Lower leg skin (tissue), 3 donors: ENCODE results near the gene OR13C4.

Source experiments
- CTCF ChIP-seq, 3 donors: fragments of 450-650 bp; IDR thresholded peaks; one replicate each; pipeline ENCODE4 v1.5.1; 2016; ENCODE audit warnings: antibody characterized with exemption in 3 of 3, mild to moderate bottlenecking in 3 of 3, moderate library complexity in 2 of 3
- POLR2A ChIP-seq, 2 donors: fragments of 450-650 bp; IDR thresholded peaks; one replicate each; pipeline ENCODE4 v1.6.1; 2016 to 2017; ENCODE audit warnings: antibody characterized with exemption in 2 of 2, mild to moderate bottlenecking in 1 of 2, moderate library complexity in 1 of 2

GRCh38 chr9:104555521-104555920 lies 28.5 kb upstream of the OR13C4 start:
- TF ChIP-seq CTCF (IDR thresholded peaks at IDR 0.05) (no peak), POLR2A (IDR thresholded peaks at IDR 0.05) (no peak)
